K562 (cell line): ENCODE data around the gene AHCYL2. TPM values are rescaled to one million over a fixed set of nuclear protein-coding genes. Genes with fewer than 3 reads are reported as not detected.

Experiments used
- CREB1 ChIP-seq, 2 experiments: sonication (generic) in 1 of 2; formaldehyde crosslinking in 1 of 2; IDR thresholded peaks; 2 replicates each; pipeline versions ENCODE4 v1.6.1 to v1.8.0; 2012 to 2022; ENCODE audit warnings: inconsistent platforms in 1 of 2, mild to moderate bottlenecking in 1 of 2, missing genetic modification reagents in 1 of 2, moderate library complexity in 1 of 2
- FOXJ3 ChIP-seq: sonication (generic); formaldehyde crosslinking; IDR thresholded peaks from 2 replicates; pipeline ENCODE4 v1.4.0; 2020; ENCODE audit warnings: mild to moderate bottlenecking, missing genetic modification reagents
- NFE2 ChIP-seq: IDR thresholded peaks from 2 replicates; pipeline ENCODE4 v1.6.1; 2014; ENCODE audit warnings: antibody characterized with exemption, low read depth
- REST ChIP-seq, 2 experiments: fragments of 450-650 bp; formaldehyde crosslinking in 1 of 2; IDR thresholded peaks; 2 replicates each; pipeline versions ENCODE4 v1.4.0 to v1.6.1; 2014 to 2020; ENCODE audit warnings: mild to moderate bottlenecking in 2 of 2, borderline replicate concordance in 1 of 2, low read depth in 1 of 2
- ZNF79 ChIP-seq: fragments of 250-450 bp; sonication (Bioruptor Pico); IDR thresholded peaks from 2 replicates; pipeline ENCODE4 v1.4.0; 2020; ENCODE audit warnings: low read depth, mild to moderate bottlenecking, moderate library complexity
- polyA plus RNA-seq, 8 experiments: library from polyadenylated mRNA; depleted of rRNA in 4 of 8; stranded (reverse) in 5 of 8; unstranded in 3 of 8; fragments of >200 nt; fragmentation: Nextera tagmentation in 2 of 8; fragmentation: Illumina TruSeq in 1 of 8; extraction: Ambion mirVana in 2 of 8; extraction: Trizol in 1 of 8; gene quantifications; 2 replicates each; pipeline versions ENCODE4 v1.2.1 to v1.2.3, GENCODE V29; 2011 to 2014; ENCODE audit warnings: inconsistent platforms in 1 of 8, missing spikeins in 1 of 8
- total RNA-seq, 7 experiments: library from RNA; depleted of rRNA in 6 of 7; stranded (reverse); fragments of >200 nt in 6 of 7; fragmentation: Illumina TruSeq in 2 of 7; extraction: Trizol in 2 of 7; gene quantifications; 2 replicates each; pipeline versions ENCODE4 v1.2.1 to v1.2.3, GENCODE V29; 2011 to 2021; ENCODE audit warnings: low replicate concordance in 1 of 7

Gene AHCYL2
- total and polyA plus RNA-seq, 9 of the 15 experiments (the other 6 are each of a cell fraction or from before 2014, with no cell fraction given) = 0.93 to 10.5 (median 5.2) TPM

DNA sequence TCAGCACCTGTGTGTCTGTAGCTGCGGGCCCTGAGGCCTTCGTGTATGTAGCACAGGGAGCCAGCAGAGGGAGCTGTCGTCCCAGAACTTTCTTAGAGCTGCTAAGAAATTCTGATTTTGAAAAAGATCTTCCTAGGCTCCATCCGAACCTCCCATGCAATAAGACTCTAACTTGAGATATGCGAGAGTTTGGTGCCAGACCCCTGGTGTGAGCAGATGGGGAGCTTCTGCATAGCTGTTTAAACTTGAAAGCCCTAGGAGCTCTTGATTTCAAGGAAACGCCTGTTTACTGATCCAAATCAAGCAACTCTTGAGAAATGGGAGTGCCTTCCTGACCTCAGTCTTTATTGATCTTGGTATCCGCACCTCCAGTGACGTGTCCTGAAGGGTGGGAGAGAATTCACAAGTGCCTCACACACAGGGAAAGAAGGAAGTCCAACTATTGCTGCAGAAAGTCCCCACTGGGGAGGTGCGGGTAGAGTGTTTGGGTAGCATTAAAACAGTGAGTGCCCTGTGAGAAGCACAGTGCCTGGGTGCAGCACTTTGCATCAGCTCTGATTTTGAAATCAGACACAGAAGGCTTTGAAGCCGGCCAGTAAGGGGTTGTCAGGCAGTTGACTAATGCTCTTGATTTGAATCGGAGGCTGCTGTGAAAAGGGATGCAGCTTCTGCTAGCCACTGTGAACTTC, 143.0 kb downstream of the AHCYL2 start (continued):
- TF ChIP-seq REST (IDR thresholded peaks at IDR 0.05; ENCODE audit: borderline replicate concordance) (peak; percentile 91), REST (CRISPR knock-in tag; IDR thresholded peaks at IDR 0.05; ENCODE audit: low read depth) (no peak), NFE2 (no peak), ZNF79 (no peak), CREB1 (IDR thresholded peaks at IDR 0.05) (0 out of 2 replicates have a peak, but pooled peaks have one; percentile 6), CREB1 (CRISPR knock-in tag; IDR thresholded peaks at IDR 0.05) (peak; percentile 40; the same call in 1 of the 2 replicates), FOXJ3 (CRISPR knock-in tag) (no peak)
